ENCODE measurements around the gene MPC2.
A peak's percentile ranks its signal among the peaks of the same experiment; 100 is the strongest.
"Not testable (repeated sequence)": the region's sequence is repeated elsewhere in the genome, so short reads cannot be mapped to it uniquely, and the experiment has no call there.

Gene MPC2

DNA sequence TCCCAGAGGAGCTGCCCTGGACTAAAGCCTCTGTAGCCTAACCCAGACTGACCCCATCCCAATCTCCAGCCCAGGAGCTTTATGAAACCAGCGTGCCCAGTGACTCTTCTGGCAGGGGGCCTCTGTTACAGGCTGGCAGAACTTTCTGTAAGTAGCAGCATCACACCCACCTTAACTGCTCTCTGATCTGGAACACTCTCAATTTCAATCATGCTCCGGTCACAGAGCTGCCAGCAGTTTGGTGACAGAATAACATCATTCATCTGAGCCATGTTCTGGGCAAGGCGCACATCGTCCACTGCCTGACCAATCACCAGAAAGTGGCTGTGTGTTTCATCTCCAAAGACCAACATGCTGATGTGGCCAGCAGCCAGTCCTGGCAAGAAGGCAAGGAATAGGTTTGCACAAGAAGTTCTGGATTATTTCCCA lies 37.6 kb downstream of the MPC2 start:
- DNase-seq (ENCODE audit: low read depth in 2 of 2): peak; percentile 29 to 64
- TF ChIP-seq, protein P1, sequence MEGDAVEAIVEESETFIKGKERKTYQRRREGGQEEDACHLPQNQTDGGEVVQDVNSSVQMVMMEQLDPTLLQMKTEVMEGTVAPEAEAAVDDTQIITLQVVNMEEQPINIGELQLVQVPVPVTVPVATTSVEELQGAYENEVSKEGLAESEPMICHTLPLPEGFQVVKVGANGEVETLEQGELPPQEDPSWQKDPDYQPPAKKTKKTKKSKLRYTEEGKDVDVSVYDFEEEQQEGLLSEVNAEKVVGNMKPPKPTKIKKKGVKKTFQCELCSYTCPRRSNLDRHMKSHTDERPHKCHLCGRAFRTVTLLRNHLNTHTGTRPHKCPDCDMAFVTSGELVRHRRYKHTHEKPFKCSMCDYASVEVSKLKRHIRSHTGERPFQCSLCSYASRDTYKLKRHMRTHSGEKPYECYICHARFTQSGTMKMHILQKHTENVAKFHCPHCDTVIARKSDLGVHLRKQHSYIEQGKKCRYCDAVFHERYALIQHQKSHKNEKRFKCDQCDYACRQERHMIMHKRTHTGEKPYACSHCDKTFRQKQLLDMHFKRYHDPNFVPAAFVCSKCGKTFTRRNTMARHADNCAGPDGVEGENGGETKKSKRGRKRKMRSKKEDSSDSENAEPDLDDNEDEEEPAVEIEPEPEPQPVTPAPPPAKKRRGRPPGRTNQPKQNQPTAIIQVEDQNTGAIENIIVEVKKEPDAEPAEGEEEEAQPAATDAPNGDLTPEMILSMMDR (IDR thresholded peaks at IDR 0.05; ENCODE audit: low read depth, low read length): no peak
- no peak overlapping the region for H3K4me3 ChIP-seq (replicated peaks in 1 of 2; ENCODE audit: low read depth in 2 of 2, low read length in 2 of 2)

DNA sequence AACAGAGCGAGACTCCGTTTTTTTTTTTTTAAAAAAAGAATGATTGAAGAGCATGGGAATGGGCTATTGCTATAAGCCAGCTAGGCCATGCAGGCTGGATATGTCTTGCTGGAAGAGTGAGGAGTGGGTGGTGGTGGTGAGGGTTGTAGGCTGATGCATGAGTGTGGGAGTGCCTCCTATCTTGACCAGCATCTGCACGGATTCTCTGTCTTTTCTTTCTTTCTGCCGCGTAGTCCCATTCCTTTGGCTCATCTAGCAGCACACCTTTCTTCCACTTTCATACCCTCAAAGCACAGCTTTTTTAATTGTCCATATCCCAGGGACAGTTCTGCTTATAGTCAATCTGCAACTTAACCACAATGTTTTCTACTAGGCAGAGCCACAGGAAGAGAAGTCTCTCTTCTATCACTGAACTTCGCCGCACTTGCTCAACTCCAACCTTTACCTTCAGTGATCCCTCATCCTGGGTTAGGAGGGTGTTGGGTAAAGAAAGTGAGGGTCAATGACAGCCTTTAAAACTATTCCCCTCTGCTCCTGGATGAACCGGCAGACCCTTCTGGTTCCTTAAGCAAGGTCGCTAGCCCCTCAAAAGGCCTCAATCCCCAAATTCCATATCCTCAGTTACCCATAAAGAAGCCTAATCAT lies 38.2 kb downstream of the MPC2 start:
- DNase-seq (ENCODE audit: low read depth in 2 of 2): no peak
- H3K4me3 ChIP-seq (replicated peaks in 1 of 2; ENCODE audit: low read depth in 2 of 2, low read length in 2 of 2): no peak overlapping the region
- TF ChIP-seq, protein P1 (IDR thresholded peaks at IDR 0.05; ENCODE audit: low read depth, low read length): no peak

DNA sequence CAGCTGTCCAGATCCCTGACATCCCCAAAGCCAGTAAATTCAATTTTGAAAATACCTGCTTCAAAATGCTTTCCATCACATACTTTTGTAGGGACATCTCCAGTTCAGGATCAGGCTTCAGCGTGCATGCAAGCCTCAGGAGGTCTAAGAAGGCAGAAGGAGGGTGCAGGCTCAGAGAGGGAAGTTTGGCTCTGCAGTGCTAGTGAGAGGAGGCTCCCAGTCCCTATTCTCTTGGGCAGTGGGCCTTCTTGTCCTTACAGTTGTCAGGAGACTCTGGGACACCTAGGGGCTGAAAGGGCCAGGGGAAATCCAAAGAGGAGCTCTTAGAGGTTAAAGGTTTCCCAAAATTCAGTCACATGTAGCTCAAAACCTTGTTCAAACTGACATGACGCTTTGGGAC lies 43.1 kb downstream of the MPC2 start:
- DNase-seq (ENCODE audit: low read depth in 2 of 2): no peak
- TF ChIP-seq, protein P1 (IDR thresholded peaks at IDR 0.05; ENCODE audit: low read depth, low read length): no peak
- no peak overlapping the region for H3K4me3 ChIP-seq (replicated peaks in 1 of 2; ENCODE audit: low read depth in 2 of 2, low read length in 2 of 2)

DNA sequence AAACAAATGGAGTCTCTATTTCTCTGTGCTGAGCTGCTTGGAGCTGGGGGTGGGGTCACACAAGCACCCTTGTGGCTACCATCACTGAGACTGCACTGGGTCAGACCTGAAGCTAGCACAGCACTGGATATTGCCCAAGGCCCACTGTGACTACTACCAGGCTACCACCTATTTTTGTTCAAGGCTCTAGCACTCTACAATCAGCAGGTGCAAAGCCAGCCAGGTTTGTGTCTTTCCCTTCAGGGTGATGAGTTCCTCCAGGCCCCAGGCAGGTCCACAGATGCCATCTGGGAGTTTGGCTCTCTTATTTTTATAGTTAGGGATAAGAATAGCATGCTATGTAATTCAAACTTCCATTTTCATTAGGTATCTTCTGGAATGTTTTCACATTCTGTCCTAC lies 46.5 kb downstream of the MPC2 start:
- TF ChIP-seq, protein P1 (IDR thresholded peaks at IDR 0.05; ENCODE audit: low read depth, low read length): no peak
- H3K4me3 ChIP-seq (replicated peaks in 1 of 2; ENCODE audit: low read depth in 2 of 2, low read length in 2 of 2): no peak overlapping the region
- no peak for DNase-seq (ENCODE audit: low read depth in 2 of 2)

DNA sequence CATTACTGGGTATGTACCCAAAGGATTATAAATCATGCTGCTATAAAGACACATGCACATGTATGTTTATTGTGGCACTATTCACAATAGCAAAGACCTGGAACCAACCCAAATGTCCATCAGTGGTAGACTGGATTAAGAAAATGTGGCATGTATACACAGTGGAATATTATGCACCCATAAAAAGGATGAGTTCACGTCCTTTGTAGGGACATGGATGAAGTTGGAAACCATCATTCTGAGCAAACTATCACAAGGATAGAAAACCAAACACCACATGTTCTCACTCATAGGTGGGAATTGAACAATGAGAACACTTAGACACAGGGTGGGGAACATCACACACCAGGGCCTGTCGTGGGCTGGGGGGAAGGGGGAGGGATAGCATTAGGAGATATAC lies 49.7 kb downstream of the MPC2 start:
- not testable (repeated sequence) for H3K4me3 ChIP-seq (replicated peaks in 1 of 2; ENCODE audit: low read depth in 2 of 2, low read length in 2 of 2); DNase-seq (ENCODE audit: low read depth in 2 of 2)

DNA sequence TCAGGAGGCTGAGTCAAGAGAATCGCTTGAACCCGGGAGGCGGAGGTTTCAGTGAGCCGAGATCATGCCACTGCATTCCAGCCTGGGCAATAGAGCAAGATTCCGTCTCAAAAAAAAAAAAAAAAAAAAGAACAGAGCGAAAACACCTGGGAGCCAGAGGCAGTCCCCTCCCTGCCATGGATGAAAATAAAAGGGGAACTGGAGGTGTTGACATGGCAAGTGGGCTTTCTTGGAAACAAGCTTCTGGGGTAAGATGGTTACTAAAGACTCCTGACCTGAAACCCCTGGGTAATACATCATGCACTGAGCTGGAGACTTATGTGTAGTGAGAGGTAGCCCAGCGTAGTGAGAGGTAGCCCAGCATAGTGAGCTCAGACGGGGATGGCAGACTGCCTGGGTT lies 54.5 kb downstream of the MPC2 start:
- no peak for DNase-seq (ENCODE audit: low read depth in 2 of 2)
- TF ChIP-seq, protein P1 (IDR thresholded peaks at IDR 0.05; ENCODE audit: low read depth, low read length): no peak
- no peak overlapping the region for H3K4me3 ChIP-seq (replicated peaks in 1 of 2; ENCODE audit: low read depth in 2 of 2, low read length in 2 of 2)

DNA sequence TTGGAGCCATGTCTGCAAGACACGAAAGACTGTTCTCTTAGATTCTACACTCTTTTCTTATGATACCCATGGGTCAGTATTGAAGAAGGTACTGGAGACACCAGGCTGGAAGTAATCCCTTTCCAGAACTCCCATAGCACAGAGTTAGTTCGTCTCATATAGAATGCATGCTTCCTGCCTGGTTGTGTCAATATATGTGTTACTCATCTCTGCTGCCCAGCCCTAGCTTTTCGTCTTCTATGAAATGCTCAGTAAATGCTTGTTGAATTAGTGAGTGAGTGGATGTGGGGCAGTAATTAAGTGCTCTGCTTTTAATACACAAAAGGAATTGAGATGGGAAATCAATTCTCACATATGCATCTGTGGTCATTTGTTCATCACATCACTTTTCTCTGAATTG lies 55.1 kb downstream of the MPC2 start:
- no peak overlapping the region for H3K4me3 ChIP-seq (replicated peaks in 1 of 2; ENCODE audit: low read depth in 2 of 2, low read length in 2 of 2)
- DNase-seq (ENCODE audit: low read depth in 2 of 2): peak; percentile 5 to 54
- TF ChIP-seq, protein P1 (IDR thresholded peaks at IDR 0.05; ENCODE audit: low read depth, low read length): no peak

Measured in cardiac fibroblast (primary cell).